HG03442 (cell line): ENCODE measurements around the gene MISP.

ENCODE experiments used
- ATAC-seq: cut with Tn5 transposase; IDR thresholded peaks from one replicate; pipeline ENCODE4 v1.9.1; 2021; ENCODE audit warnings: mild to moderate bottlenecking, moderate library complexity; ENCODE audit not compliant: unreplicated experiment

The MISP gene

GRCh38 chr19:771332-771785 lies 20.4 kb downstream of the MISP start:
- no peak for ATAC-seq

- ATAC-seq = no peak
Measured at GRCh38 chr19:772063-772462, 21.2 kb downstream of the MISP start.

- no peak for ATAC-seq
Measured at GRCh38 chr19:772730-773436, 22.0 kb downstream of the MISP start.

GRCh38 chr19:776549-776948 lies 25.6 kb downstream of the MISP start:
- no peak for ATAC-seq

- ATAC-seq = no peak
Measured at GRCh38 chr19:778910-779653, 28.2 kb downstream of the MISP start.

- no peak for ATAC-seq
Measured at GRCh38 chr19:780935-781334, 30.0 kb downstream of the MISP start.

GRCh38 chr19:781800-782184 lies 30.9 kb downstream of the MISP start:
- ATAC-seq = no peak

GRCh38 chr19:782185-782877 lies 31.4 kb downstream of the MISP start:
- no peak for ATAC-seq

GRCh38 chr19:782878-783668 lies 32.2 kb downstream of the MISP start:
- ATAC-seq = no peak

- ATAC-seq = no peak
Measured at GRCh38 chr19:784541-784940, 33.6 kb downstream of the MISP start.

GRCh38 chr19:787536-787935 lies 36.6 kb downstream of the MISP start:
- no peak for ATAC-seq

- ATAC-seq = no peak
Measured at GRCh38 chr19:788686-788982, 37.7 kb downstream of the MISP start.

- ATAC-seq = no peak
Measured at GRCh38 chr19:788983-789700, 38.2 kb downstream of the MISP start.

GRCh38 chr19:789701-790060 lies 38.8 kb downstream of the MISP start:
- no peak for ATAC-seq

- ATAC-seq = no peak
Measured at GRCh38 chr19:791007-791566, 40.2 kb downstream of the MISP start.

- ATAC-seq = no peak
Measured at GRCh38 chr19:791567-792305, 40.8 kb downstream of the MISP start.

- no peak for ATAC-seq
Measured at GRCh38 chr19:792306-792885, 41.5 kb downstream of the MISP start.

- no peak for ATAC-seq
Measured at GRCh38 chr19:793806-794205, 42.9 kb downstream of the MISP start.

- no peak for ATAC-seq
Measured at GRCh38 chr19:795073-795611, 44.2 kb downstream of the MISP start.
